Activated CD4-positive, alpha-beta T cell treated with anti-CD3 and anti-CD28 coated beads for 1 hour (primary cell): Measurements from ENCODE around the gene UBR4.

Experiments used
- DNase-seq: peaks from one replicate; pipeline ENCODE4 v3.0.0-alpha.2; 2020

UBR4 gene

GRCh38 chr1:19070197-19070651, 139.8 kb downstream of the UBR4 start:
- DNase-seq: no peak

GRCh38 chr1:19068639-19069276, 141.3 kb downstream of the UBR4 start:
- DNase-seq: no peak

GRCh38 chr1:19067912-19068638, 142.0 kb downstream of the UBR4 start:
- DNase-seq: no peak

- DNase-seq: no peak
Measured at GRCh38 chr1:19067182-19067911, 142.7 kb downstream of the UBR4 start.

GRCh38 chr1:19066874-19067181, 143.2 kb downstream of the UBR4 start:
- no peak for DNase-seq

- DNase-seq: no peak
Measured at GRCh38 chr1:19066248-19066873, 143.7 kb downstream of the UBR4 start.

- no peak for DNase-seq
Measured at GRCh38 chr1:19065526-19066247, 144.4 kb downstream of the UBR4 start.

GRCh38 chr1:19064906-19065450, 145.1 kb downstream of the UBR4 start:
- DNase-seq: no peak

GRCh38 chr1:19063122-19063521, 146.9 kb downstream of the UBR4 start:
- DNase-seq: no peak

GRCh38 chr1:19062258-19063029, 147.6 kb downstream of the UBR4 start:
- DNase-seq: no peak

- no peak for DNase-seq
Measured at GRCh38 chr1:19061798-19062197, 148.3 kb downstream of the UBR4 start.

GRCh38 chr1:19061343-19061742, 148.7 kb downstream of the UBR4 start:
- DNase-seq: no peak

- DNase-seq: no peak
Measured at GRCh38 chr1:19059773-19060172, 150.3 kb downstream of the UBR4 start.

GRCh38 chr1:19058476-19058797, 151.6 kb downstream of the UBR4 start:
- no peak for DNase-seq

GRCh38 chr1:19057784-19058475, 152.1 kb downstream of the UBR4 start:
- DNase-seq: no peak

- DNase-seq: no peak
Measured at GRCh38 chr1:19057182-19057779, 152.8 kb downstream of the UBR4 start.

GRCh38 chr1:19055701-19056100, 154.4 kb downstream of the UBR4 start:
- no peak for DNase-seq

GRCh38 chr1:19055001-19055400, 155.1 kb downstream of the UBR4 start:
- DNase-seq: no peak

- no peak for DNase-seq
Measured at GRCh38 chr1:19054216-19054615, 155.8 kb downstream of the UBR4 start.

- DNase-seq: no peak
Measured at GRCh38 chr1:19053486-19053885, 156.6 kb downstream of the UBR4 start.

GRCh38 chr1:19049798-19050197, 160.3 kb downstream of the UBR4 start:
- no peak for DNase-seq
